Activated CD4-positive, alpha-beta T cell treated with anti-CD3 and anti-CD28 coated beads for 4 hours (primary cell): Measurements from ENCODE around the gene BTBD8.

Experiments used
- DNase-seq, 2 donors: peaks; one replicate each; pipeline ENCODE4 v3.0.0-alpha.2; 2020

The BTBD8 gene

DNA sequence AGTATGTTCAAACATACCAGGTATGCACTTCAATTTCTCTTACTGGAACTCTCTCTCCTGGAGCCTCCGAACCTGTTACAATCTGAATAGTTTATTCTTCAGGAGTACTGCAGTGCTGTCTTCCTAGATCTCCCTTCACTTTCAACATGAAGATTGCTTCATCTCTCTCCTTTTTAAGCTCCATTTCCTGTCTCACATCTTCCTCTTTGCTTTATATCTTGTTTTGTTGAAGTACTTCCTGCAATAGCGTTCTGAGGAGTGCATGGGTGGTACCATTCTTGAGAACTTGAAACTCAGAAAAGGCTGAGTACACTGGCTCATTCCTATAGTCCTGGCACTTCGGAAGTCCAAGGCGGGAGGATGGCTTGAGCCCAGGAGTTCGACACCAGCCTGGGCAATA, 121.8 kb downstream of the BTBD8 start:
- no peak for DNase-seq

DNA sequence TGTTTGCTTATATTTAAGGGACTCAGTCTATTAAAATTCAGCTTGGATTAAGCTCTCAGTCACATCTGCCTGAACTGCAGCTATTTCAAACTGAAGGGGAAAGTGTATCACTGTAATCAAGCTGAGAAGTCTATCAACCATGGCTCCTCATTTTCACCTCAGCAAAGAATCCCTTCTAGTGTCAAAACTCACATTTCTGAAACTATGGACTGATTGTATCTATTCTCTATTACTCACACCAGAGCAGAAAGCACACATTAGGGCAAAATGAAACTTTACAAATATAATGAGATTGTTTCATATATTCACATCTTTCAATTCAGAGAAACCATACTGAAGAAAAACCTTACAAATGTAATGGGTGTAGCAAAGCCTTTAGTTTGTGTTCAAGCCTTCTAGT, 123.0 kb downstream of the BTBD8 start:
- no peak for DNase-seq

DNA sequence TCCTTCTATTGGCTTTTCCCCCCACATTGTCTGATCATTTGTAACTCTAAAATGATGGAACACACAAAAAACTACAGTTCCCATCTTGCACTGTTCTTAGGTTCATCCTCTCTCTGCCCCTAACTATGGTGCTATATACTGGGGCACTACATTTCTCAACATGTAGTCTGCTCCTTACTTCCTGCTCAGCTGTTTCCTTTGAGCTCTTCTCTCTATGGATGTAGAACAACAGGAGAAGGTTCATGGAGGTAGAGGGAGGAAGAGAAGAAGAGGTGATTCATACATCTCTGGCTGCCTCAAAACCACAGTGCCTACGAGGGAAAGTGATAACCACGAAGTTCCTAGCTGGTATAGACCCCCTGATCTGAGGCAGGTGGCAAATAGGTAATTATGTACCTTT, 130.6 kb downstream of the BTBD8 start:
- no peak for DNase-seq

DNA sequence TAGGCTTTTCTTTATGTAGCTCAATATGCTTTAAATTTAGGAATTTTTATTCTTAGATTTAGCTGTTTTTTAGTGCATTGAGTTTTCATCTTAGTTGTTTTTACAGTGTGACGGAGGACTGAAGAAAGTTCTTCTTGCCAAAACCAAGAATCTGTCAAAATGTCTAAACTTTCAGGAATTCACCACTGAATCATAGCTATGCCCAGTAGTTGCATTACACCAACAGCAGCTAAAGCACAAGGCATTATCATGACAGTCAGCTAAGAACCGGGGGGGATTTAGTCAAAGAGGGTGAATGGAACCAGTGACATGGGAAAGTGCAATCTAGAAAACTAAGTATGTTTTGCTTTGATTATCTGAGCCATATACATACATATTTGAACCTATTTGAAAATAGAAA, 131.0 kb downstream of the BTBD8 start:
- no peak for DNase-seq

DNA sequence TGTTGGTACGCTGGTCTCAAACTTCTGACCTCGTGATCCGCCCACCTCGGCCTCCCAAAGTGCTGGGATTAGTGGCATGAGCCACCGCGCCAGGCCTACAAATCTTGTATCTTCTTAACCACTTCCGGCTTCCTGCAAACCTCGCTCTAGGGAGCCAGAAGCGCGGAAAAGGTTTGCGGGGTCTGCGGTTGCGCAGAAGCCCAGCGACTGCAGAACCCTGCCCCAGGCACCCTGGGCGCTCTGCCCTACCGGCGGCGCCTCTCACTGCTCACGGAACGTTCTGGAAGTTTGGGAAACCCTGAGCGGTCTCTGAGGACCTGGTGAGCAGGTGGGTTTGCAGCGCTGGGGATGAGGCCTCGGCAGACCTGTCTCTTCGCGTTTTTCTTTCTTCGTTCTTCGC, 137.6 kb downstream of the BTBD8 start, which contains the start of gene C1orf146:
TSS of gene C1orf146 (plus strand) at position 195 of the 400 bp plus-strand sequence. CDS start 13,506 bp downstream, outside the sequence.
- DNase-seq: no peak

DNA sequence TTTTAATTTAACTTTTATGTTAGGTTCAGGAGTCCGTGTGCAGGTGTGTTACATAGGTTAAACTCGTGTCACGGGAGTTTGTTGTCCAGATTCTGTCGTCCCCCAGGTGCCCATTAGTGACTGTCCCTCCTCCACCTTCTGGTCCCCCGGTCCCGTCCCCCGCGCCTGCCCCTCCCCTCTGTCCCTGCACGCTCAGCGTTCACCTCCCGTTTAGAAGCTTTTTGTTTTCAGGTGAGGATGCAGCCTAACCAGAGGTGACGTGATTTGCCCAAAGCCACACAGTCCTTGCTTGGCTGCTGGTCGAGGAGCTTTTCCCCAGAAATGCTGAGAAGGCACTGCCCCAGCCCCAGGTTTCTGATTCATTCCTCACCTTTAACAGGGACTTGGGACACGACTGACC, 138.4 kb downstream of the BTBD8 start:
- DNase-seq: no peak

DNA sequence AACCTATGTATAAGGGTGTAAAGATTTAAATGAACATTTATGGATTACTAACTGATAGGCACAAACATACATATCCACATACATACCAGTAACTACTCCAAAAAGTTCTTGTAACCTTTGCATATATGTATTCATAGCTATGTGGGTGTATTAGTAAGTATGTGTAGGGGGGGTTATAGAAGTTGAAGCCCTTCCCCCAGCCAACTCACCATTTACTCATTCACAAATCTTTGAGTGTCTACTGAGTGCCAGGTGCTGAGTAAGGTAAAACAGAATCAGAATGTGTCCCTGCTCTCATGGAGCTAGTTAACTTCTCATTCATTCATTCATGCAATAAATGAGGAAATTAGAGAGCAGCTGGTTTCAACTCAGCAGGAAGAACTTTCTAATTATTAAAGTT, 138.9 kb downstream of the BTBD8 start:
- no peak for DNase-seq

DNA sequence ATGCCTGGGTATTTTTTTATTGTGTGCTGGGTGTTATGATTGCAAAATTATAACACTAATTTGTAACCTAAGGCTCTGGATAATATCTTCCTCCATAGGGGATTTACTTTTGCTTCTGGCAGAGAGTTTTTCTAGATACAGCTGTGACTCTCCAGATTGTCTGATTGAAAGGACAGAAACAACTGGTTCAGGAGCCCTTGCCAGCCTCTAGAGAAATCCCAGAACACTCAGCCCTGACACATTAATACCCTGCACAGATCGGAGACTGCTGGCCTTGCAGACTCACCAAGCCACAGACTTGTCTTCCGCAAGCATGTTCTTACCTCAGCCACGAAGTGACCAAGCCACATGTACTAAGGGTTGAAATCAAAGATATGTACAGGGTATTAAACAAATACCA, 148.3 kb downstream of the BTBD8 start:
- no peak for DNase-seq

DNA sequence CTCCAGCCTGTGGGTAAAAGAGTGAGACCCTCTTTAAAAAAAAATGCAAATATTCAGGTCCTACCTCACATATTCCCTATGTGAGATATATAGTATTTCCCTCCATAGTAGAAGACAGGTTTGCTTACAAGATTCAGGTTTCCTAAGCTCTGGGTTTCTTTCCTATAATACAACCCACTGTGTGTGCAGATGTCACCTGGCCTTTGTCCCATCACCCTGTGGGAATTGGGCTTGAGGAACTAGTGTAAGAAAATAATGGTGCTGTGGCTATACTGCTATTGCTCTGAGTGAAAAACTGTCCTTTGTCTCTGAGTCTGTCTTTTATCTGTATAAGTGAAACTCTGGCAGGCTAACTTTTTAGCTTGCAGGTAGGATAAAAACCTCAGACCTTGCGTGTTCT, 150.6 kb downstream of the BTBD8 start:
- no peak for DNase-seq
